Left kidney (tissue), 8 donors: ENCODE measurements around the gene IFNAR1. TPM values are rescaled to one million over a fixed set of nuclear protein-coding genes. Genes with fewer than 3 reads are reported as not detected.

Experiments
- DNase-seq: peaks from one replicate; pipeline ENCODE4 v3.0.0-alpha.2; 2013
- long read RNA-seq, 8 donors: transcript quantifications; one replicate each; lab custom pipeline, GENCODE V29; 2026
- polyA plus RNA-seq: library from polyadenylated mRNA; unstranded; fragments of 120-200 nt; gene quantifications from one replicate; pipeline ENCODE4 v1.2.1, GENCODE V29; 2013; ENCODE audit not compliant: insufficient read length

Gene IFNAR1
- polyA plus RNA-seq = 38.1 TPM
- long read RNA-seq, donor 1, full-length matches to known transcripts = 2 of 13 reads
- long read RNA-seq, donor 1, partial matches to known transcripts = 11 of 13 reads
- long read RNA-seq, donor 1, other reads (novel, unspliced or antisense) = 0 of 13 reads
- long read RNA-seq, donor 2, full-length matches to known transcripts = 5 of 12 reads
- long read RNA-seq, donor 2, partial matches to known transcripts = 7 of 12 reads
- long read RNA-seq, donor 2, other reads (novel, unspliced or antisense) = 0 of 12 reads
- long read RNA-seq, donor 3, partial matches to known transcripts = 12 of 12 reads
- long read RNA-seq, donor 3, other reads (novel, unspliced or antisense) = 0 of 12 reads
- long read RNA-seq, donor 4 = 0 reads
- long read RNA-seq, donor 5, full-length matches to known transcripts = 6 of 6 reads
- long read RNA-seq, donor 5, partial matches to known transcripts = 0 of 6 reads
- long read RNA-seq, donor 5, other reads (novel, unspliced or antisense) = 0 of 6 reads
- long read RNA-seq, donor 6, full-length matches to known transcripts = 1 of 1 reads
- long read RNA-seq, donor 6, partial matches to known transcripts = 0 of 1 reads
- long read RNA-seq, donor 6, other reads (novel, unspliced or antisense) = 0 of 1 reads
- long read RNA-seq, donor 7, full-length matches to known transcripts = 7 of 18 reads
- long read RNA-seq, donor 7, partial matches to known transcripts = 11 of 18 reads
- long read RNA-seq, donor 7, other reads (novel, unspliced or antisense) = 0 of 18 reads
- long read RNA-seq, donor 8 = 0 reads

- peak; percentile 97 for DNase-seq
Observed at GRCh38 chr21:33324291-33325221, at the start of gene IFNAR1. Gene IFNAR1, plus strand, starts transcription at chr21:33324970. Its CDS starts 86 bp downstream, at chr21:33325056.

DNA sequence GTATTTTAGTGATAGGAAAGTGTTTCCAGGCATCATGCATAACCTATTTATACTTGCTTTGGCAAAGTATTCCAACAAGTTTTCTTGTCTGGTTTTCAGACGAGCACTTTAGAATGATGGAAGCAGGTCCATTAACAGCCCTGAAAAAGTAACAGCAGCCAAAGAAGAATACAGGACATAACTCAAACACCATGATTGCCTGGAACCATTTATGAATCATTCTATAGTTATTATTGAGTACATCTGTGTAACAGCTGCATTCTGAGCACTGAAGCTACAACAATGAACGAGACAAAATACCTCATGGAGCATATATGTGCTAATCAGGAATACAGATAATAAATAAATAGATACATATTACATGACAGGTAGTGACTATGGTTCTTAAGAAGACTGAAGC lies 46.0 kb upstream of the IFNAR1 start:
- no peak for DNase-seq

- no peak for DNase-seq
Observed at GRCh38 chr21:33279330-33279820, 45.4 kb upstream of the IFNAR1 start.

GRCh38 chr21:33281096-33281652 lies 43.6 kb upstream of the IFNAR1 start:
- no peak for DNase-seq

DNA sequence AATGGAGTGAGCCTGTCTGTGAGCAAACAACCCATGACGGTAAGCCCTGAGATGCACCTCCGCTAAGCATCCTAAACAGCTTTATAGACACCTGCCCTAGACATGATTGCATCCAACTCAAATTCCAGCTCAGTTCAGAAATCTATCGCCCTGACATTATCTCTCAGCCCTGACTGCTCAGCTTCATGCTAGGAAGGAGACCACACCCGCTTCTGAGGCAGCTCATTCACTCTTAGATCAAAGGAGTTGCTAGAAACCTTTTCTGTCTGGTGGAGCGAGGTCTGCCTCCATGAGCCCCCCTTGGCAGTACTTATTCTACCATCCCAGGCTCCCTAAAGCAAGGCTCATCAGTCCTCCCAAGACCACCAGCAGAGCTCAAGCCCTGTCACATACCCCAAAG lies 41.6 kb upstream of the IFNAR1 start:
- no peak for DNase-seq

GRCh38 chr21:33286076-33286475 lies 38.7 kb upstream of the IFNAR1 start:
- no peak for DNase-seq

DNA sequence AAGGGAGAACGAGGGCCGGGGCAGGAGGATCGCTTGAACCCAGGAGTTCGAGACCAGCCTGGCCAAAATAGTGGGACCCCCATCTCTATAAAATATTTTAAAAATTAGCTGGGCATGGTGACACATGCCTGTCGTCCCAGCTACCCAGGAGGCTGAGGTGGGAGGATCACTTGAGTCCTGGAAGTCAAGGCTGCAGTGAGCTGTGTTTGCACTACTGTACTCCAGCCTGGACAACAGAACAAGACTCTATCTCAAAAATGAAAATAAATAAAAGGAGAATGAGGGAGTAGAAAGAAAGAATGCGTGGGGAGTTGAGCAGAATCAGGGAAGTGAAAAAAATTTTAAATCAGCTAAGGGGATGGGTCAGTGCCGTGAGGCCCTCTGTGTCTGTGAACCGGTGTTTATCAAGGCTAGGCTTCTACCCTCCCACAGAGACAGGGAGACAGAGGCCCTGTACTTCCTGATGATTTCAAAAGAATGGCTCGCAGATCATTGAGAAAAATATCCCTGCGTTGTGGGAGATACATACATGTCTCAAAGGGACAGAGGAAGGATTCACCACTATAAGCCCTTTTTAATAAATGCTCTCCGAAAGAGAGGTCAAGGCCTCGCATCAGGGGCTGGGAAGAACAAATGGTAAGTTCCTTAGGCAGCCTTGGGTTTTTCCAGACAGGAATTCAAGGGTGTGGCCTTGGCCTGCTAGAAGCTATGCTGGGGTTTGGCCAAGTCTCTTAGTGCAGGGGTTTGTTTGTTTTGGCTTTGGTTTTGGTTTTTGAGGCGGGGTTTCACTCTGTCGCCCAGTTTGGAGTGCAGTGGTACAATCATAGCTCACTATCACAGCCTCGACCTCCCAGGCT lies 37.9 kb upstream of the IFNAR1 start:
- no peak for DNase-seq

- no peak for DNase-seq
Observed at GRCh38 chr21:33289199-33289819, 35.5 kb upstream of the IFNAR1 start.

DNA sequence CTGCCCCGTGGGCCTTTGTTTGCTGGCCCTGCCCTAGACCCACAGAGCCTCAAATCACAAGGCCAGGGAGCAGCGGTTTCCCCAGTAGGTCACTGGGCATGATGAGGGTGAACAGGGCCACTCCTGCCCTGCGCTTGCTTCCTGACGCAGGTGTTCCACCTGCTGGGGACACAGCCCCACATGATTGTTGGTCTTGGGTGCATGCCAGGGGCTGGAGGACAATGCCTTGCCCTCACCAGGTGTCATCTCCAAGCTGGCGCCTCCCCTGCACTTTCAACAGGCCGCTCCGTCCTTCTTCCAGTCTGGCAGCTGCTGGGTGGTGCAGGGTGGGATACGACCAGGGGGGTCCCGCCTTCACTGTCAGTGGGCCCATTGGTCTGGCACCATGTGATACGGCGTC lies 34.3 kb upstream of the IFNAR1 start:
- no peak for DNase-seq

GRCh38 chr21:33291686-33292085 lies 33.1 kb upstream of the IFNAR1 start:
- DNase-seq = no peak

- DNase-seq = no peak
Observed at GRCh38 chr21:33292724-33293123, 32.0 kb upstream of the IFNAR1 start.

- DNase-seq = no peak
Observed at GRCh38 chr21:33293136-33293535, 31.6 kb upstream of the IFNAR1 start.

GRCh38 chr21:33293811-33294216 lies 31.0 kb upstream of the IFNAR1 start:
- no peak for DNase-seq

DNA sequence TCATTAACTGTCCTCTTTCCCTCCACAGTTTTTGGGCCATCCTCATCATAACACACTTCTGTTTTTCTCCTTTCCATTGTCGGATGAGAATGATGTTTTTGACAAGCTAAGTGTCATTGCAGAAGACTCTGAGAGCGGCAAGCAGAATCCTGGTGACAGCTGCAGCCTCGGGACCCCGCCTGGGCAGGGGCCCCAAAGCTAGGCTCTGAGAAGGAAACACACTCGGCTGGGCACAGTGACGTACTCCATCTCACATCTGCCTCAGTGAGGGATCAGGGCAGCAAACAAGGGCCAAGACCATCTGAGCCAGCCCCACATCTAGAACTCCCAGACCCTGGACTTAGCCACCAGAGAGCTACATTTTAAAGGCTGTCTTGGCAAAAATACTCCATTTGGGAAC lies 28.6 kb upstream of the IFNAR1 start:
- DNase-seq = no peak

GRCh38 chr21:33299181-33299752 lies 25.5 kb upstream of the IFNAR1 start:
- no peak for DNase-seq

DNA sequence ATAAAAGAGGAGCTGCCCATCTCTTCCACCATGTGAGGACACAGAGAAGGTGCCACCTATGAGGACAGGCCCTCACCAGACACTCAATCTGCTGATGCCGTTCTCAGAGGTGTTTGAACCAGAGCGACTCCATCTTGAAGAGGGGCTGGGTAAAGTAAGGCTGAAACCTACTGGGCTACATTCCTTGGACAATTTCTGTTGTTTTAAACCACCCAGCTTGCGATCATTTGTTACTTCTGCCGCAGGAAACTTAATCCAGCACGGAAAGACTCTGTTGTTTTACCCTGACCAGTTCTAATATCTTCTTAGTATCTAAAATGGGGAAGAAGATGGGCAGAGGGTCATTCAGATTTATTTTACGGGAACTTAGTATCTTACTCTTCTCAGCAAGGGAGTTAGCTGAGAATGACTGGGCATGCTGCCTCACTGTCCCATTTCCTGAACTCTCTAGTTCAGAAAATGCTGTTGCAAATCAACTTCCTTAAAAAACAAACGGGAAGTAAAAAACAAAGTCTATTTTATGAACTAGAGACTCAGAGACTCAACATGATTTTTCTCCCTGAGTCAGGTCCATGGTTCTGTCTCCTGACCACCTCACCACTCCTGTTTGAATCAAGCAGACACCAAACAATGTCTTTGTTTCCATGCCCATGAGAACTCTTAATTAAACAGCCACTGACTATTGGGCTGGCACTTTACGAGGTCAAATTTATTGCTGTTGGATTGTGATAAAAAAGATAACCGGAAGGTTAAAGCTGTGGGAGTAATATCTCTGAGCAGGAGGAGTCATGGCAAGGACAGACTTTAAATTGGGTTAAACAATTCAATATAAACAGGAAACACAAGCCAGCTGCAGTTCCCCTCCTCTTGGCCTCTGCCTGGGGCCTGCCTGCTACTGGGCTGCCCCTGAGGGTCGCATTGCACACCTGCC lies 23.8 kb upstream of the IFNAR1 start:
- DNase-seq = peak; percentile 46

GRCh38 chr21:33301632-33302002 lies 23.2 kb upstream of the IFNAR1 start:
- DNase-seq = no peak

GRCh38 chr21:33302055-33302454 lies 22.7 kb upstream of the IFNAR1 start:
- DNase-seq = no peak

GRCh38 chr21:33302796-33303195 lies 22.0 kb upstream of the IFNAR1 start:
- no peak for DNase-seq
